ENCODE measurements around the gene TPTE2.

TPTE2 gene

DNA sequence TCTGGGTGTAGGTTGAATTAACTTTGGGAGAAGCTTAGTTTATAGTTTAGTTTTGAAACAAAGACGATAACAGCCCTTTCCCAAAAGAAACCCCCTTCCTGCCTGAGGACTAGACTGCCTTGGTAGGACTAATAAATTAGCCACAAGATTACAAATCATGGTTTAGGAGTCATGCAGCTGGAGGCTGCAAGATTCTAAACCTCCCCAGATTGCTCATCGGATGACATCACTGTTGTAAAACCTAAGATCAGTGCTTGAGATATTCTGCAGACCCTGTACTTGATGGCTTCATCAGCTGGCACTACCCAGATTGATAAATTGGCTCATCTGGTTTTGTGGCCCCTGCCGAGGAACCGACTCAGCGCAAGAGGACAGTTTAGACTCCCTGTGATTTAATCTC lies 36.2 kb upstream of the TPTE2 start:
- ATAC-seq (ENCODE audit: insufficient read depth, low read depth) (no peak), DNase-seq (no peak)
- no peaks in the 10 kb centered on the region for H3K27me3 ChIP-seq (ENCODE audit: insufficient read depth, low read length, poor library complexity)
- no peaks in the 10 kb centered on the region for H3K9me3 ChIP-seq (ENCODE audit: insufficient read depth, low read length, severe bottlenecking)
- H3K4me3 ChIP-seq (ENCODE audit: low read depth in 1 of 2, low read length in 2 of 2): no peak overlapping the region
- H3K79me2 ChIP-seq (ENCODE audit: insufficient read depth, low read length): no peaks in the 10 kb centered on the region
- no peaks in the 10 kb centered on the region for H3K36me3 ChIP-seq (ENCODE audit: insufficient read depth, low read length)
- H3K4me1 ChIP-seq (ENCODE audit: insufficient read depth, low read length): no peaks in the 10 kb centered on the region
- no peak overlapping the region for H3K27ac ChIP-seq (ENCODE audit: low read length)
- H3K9ac ChIP-seq (ENCODE audit: low read depth, low read length): no peak overlapping the region
- H2AFZ ChIP-seq (ENCODE audit: low read depth, low read length): no peak overlapping the region
- H3K4me2 ChIP-seq (ENCODE audit: insufficient read depth, low read length): no peak overlapping the region
- no peak for TF ChIP-seq EZH2 (IDR thresholded peaks at IDR 0.05; ENCODE audit: borderline replicate concordance, low read depth, low read length, severe bottlenecking)
- TF ChIP-seq, protein P1, sequence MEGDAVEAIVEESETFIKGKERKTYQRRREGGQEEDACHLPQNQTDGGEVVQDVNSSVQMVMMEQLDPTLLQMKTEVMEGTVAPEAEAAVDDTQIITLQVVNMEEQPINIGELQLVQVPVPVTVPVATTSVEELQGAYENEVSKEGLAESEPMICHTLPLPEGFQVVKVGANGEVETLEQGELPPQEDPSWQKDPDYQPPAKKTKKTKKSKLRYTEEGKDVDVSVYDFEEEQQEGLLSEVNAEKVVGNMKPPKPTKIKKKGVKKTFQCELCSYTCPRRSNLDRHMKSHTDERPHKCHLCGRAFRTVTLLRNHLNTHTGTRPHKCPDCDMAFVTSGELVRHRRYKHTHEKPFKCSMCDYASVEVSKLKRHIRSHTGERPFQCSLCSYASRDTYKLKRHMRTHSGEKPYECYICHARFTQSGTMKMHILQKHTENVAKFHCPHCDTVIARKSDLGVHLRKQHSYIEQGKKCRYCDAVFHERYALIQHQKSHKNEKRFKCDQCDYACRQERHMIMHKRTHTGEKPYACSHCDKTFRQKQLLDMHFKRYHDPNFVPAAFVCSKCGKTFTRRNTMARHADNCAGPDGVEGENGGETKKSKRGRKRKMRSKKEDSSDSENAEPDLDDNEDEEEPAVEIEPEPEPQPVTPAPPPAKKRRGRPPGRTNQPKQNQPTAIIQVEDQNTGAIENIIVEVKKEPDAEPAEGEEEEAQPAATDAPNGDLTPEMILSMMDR (IDR thresholded peaks at IDR 0.05; ENCODE audit: borderline replicate concordance, extremely low read depth, low read length, poor library complexity, severe bottlenecking): no peak
- H4K20me1 ChIP-seq (ENCODE audit: insufficient read depth, low read length): no peaks in the 10 kb centered on the region

DNA sequence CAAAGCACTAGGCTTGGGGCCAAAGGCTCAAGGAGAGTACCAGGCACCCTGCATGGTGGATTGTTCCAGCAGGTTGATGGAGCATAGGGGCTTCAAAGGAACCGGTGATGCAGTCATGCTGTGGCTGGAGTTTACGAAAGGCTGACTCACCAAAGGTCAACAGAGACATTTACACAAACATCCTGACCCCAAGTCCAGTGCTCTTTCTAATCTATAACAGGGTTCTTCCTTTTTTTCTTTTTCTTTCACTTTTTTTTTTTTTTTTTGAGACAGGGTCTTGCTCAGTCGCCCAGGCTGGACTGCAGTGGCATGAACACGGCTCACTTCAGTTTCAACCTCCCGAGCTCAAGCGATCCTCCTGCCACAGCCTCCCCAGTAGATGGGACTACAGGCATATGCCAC lies 35.6 kb upstream of the TPTE2 start:
- Histone ChIP-seq H3K27me3 (ENCODE audit: insufficient read depth, low read length, poor library complexity) (no peaks in the 10 kb centered on the region), H3K9ac (ENCODE audit: low read depth, low read length) (no peak overlapping the region), H3K79me2 (ENCODE audit: insufficient read depth, low read length) (no peaks in the 10 kb centered on the region), H3K4me3 (ENCODE audit: low read depth in 1 of 2, low read length in 2 of 2) (no peak overlapping the region), H2AFZ (ENCODE audit: low read depth, low read length) (no peak overlapping the region), H3K4me1 (ENCODE audit: insufficient read depth, low read length) (no peaks in the 10 kb centered on the region), H3K27ac (ENCODE audit: low read length) (no peak overlapping the region), H3K36me3 (ENCODE audit: insufficient read depth, low read length) (no peaks in the 10 kb centered on the region), H3K4me2 (ENCODE audit: insufficient read depth, low read length) (no peak overlapping the region), H4K20me1 (ENCODE audit: insufficient read depth, low read length) (no peaks in the 10 kb centered on the region), H3K9me3 (ENCODE audit: insufficient read depth, low read length, severe bottlenecking) (no peaks in the 10 kb centered on the region)
- DNase-seq: no peak
- TF ChIP-seq, protein P1 (IDR thresholded peaks at IDR 0.05; ENCODE audit: borderline replicate concordance, extremely low read depth, low read length, poor library complexity, severe bottlenecking): no peak
- TF ChIP-seq EZH2 (IDR thresholded peaks at IDR 0.05; ENCODE audit: borderline replicate concordance, low read depth, low read length, severe bottlenecking): no peak
- no peak for ATAC-seq (ENCODE audit: insufficient read depth, low read depth)

DNA sequence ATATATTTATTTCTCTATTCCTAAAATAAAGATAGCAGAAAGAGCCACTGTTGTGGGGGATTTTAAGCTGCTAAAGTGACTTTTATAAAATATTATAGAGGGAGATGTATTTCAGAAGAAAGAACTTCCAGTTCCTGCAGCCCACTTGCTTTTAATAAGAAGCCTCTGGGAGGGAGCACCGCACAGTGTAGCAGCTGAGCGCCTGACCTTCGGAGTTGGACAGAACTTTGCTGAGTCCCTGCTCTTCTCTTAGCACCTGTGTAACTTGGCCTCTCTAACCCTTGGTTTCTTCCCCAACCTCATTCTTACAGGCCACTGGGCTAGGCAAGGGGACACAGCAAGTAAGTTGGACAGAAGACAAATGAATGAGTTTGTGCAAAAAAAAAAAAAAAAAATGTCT lies 34.8 kb upstream of the TPTE2 start:
- Histone ChIP-seq H4K20me1 (ENCODE audit: insufficient read depth, low read length) (no peaks in the 10 kb centered on the region), H3K9ac (ENCODE audit: low read depth, low read length) (no peak overlapping the region), H3K4me2 (ENCODE audit: insufficient read depth, low read length) (no peak overlapping the region), H3K27ac (ENCODE audit: low read length) (no peak overlapping the region), H3K27me3 (ENCODE audit: insufficient read depth, low read length, poor library complexity) (no peaks in the 10 kb centered on the region), H3K4me1 (ENCODE audit: insufficient read depth, low read length) (no peaks in the 10 kb centered on the region), H3K36me3 (ENCODE audit: insufficient read depth, low read length) (no peaks in the 10 kb centered on the region), H3K79me2 (ENCODE audit: insufficient read depth, low read length) (no peaks in the 10 kb centered on the region), H2AFZ (ENCODE audit: low read depth, low read length) (no peak overlapping the region), H3K4me3 (ENCODE audit: low read depth in 1 of 2, low read length in 2 of 2) (no peak overlapping the region), H3K9me3 (ENCODE audit: insufficient read depth, low read length, severe bottlenecking) (no peaks in the 10 kb centered on the region)
- no peak for ATAC-seq (ENCODE audit: insufficient read depth, low read depth)
- no peak for DNase-seq
- TF ChIP-seq, protein P1 (IDR thresholded peaks at IDR 0.05; ENCODE audit: borderline replicate concordance, extremely low read depth, low read length, poor library complexity, severe bottlenecking): no peak
- TF ChIP-seq EZH2 (IDR thresholded peaks at IDR 0.05; ENCODE audit: borderline replicate concordance, low read depth, low read length, severe bottlenecking): no peak

DNA sequence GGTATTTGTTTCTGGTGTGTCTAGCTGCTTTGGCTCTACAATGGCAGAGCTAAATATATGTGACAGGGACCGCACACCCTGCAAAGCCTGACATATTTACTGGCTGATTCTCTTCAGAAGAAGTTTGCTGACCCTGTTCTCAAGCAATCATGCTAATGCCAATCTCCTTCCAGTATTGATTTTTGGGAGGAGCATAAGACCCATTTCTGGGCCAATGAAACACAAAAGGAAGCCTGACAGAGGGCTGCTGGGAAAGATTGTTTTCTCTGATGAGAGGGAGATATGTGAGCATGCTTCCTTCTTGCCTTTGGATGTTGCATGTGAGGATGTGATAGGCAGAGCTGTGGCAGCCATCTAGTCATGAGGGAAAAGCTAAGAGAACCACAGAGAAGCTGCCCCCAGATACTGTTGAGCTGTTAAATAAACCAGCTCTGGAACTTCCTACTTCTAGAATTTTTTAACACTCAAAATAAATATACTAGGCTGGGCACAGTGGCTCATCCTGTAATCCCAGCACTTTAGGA lies 31.4 kb upstream of the TPTE2 start:
- H3K27ac ChIP-seq (ENCODE audit: low read length): no peak overlapping the region
- no peaks in the 10 kb centered on the region for H4K20me1 ChIP-seq (ENCODE audit: insufficient read depth, low read length)
- no peak overlapping the region for H2AFZ ChIP-seq (ENCODE audit: low read depth, low read length)
- ATAC-seq (ENCODE audit: insufficient read depth, low read depth) (no peak), DNase-seq (no peak)
- no peaks in the 10 kb centered on the region for H3K9me3 ChIP-seq (ENCODE audit: insufficient read depth, low read length, severe bottlenecking)
- no peaks in the 10 kb centered on the region for H3K36me3 ChIP-seq (ENCODE audit: insufficient read depth, low read length)
- TF ChIP-seq, protein P1 (IDR thresholded peaks at IDR 0.05; ENCODE audit: borderline replicate concordance, extremely low read depth, low read length, poor library complexity, severe bottlenecking): no peak
- TF ChIP-seq EZH2 (IDR thresholded peaks at IDR 0.05; ENCODE audit: borderline replicate concordance, low read depth, low read length, severe bottlenecking): no peak
- no peak overlapping the region for H3K4me3 ChIP-seq (ENCODE audit: low read depth in 1 of 2, low read length in 2 of 2)
- no peak overlapping the region for H3K4me2 ChIP-seq (ENCODE audit: insufficient read depth, low read length)
- H3K79me2 ChIP-seq (ENCODE audit: insufficient read depth, low read length): no peaks in the 10 kb centered on the region
- H3K9ac ChIP-seq (ENCODE audit: low read depth, low read length): no peak overlapping the region
- no peaks in the 10 kb centered on the region for H3K27me3 ChIP-seq (ENCODE audit: insufficient read depth, low read length, poor library complexity)
- no peaks in the 10 kb centered on the region for H3K4me1 ChIP-seq (ENCODE audit: insufficient read depth, low read length)
